NCI-H510A (cell line): ENCODE measurements around the gene RPS14.
"Not testable (repeated sequence)": the region's sequence is repeated elsewhere in the genome, so short reads cannot be mapped to it uniquely, and the experiment has no call there.

Experiments used
- DNase-seq: peaks from one replicate; lab custom pipeline; 2025; lab: John Stamatoyannopoulos, UW

Gene RPS14

GRCh38 chr5:150444770-150445169 lies 4.8 kb downstream of the RPS14 start:
- no peak for DNase-seq

- DNase-seq, result no peak
Measured at GRCh38 chr5:150443242-150444075, 6.1 kb downstream of the RPS14 start.

GRCh38 chr5:150442699-150443080 lies 6.8 kb downstream of the RPS14 start:
- DNase-seq, result no peak

- no peak for DNase-seq
Measured at GRCh38 chr5:150441813-150442698, 7.5 kb downstream of the RPS14 start.

GRCh38 chr5:150440948-150441812 lies 8.4 kb downstream of the RPS14 start:
- DNase-seq, result no peak

GRCh38 chr5:150438873-150439546 lies 10.5 kb downstream of the RPS14 start:
- DNase-seq, result no peak

- DNase-seq, result peak; percentile 54
Measured at GRCh38 chr5:150436141-150436680, 13.3 kb downstream of the RPS14 start.

GRCh38 chr5:150434464-150434863 lies 15.1 kb downstream of the RPS14 start:
- DNase-seq, result no peak

GRCh38 chr5:150431574-150431973 lies 18.0 kb downstream of the RPS14 start:
- no peak for DNase-seq

GRCh38 chr5:150431048-150431447 lies 18.5 kb downstream of the RPS14 start:
- no peak for DNase-seq

GRCh38 chr5:150429410-150429873 lies 20.1 kb downstream of the RPS14 start:
- DNase-seq, result no peak

- no peak for DNase-seq
Measured at GRCh38 chr5:150428978-150429377, 20.6 kb downstream of the RPS14 start.

GRCh38 chr5:150428106-150428876 lies 21.2 kb downstream of the RPS14 start:
- no peak for DNase-seq

- not testable (repeated sequence) for DNase-seq
Measured at GRCh38 chr5:150426165-150426564, 23.4 kb downstream of the RPS14 start.

GRCh38 chr5:150422758-150423157 lies 26.8 kb downstream of the RPS14 start:
- DNase-seq, result no peak

- no peak for DNase-seq
Measured at GRCh38 chr5:150422075-150422474, 27.5 kb downstream of the RPS14 start.

- no peak for DNase-seq
Measured at GRCh38 chr5:150419630-150420270, 29.8 kb downstream of the RPS14 start.

- DNase-seq, result not testable (repeated sequence)
Measured at GRCh38 chr5:150413902-150414790, 35.4 kb downstream of the RPS14 start.
